Transverse colon (tissue), 4 donors: ENCODE data around the gene ATXN7L2. TPM values are rescaled to one million over a fixed set of nuclear protein-coding genes. Genes with fewer than 3 reads are reported as not detected.

Experiments used
- DNase-seq: peaks from one replicate; pipeline ENCODE4 v3.0.0-alpha.2; 2019
- H3K27ac ChIP-seq, 4 donors: fragments of 200-600 bp; sonication (generic); 2 replicates each; pipeline ENCODE4 v1.5.1; 2016 to 2018; ENCODE audit warnings: inconsistent platforms in 4 of 4
- H3K27me3 ChIP-seq: fragments of 200-600 bp; sonication (generic); 2 replicates; pipeline ENCODE4 v1.5.1; 2017; ENCODE audit warnings: inconsistent platforms
- H3K36me3 ChIP-seq, 4 donors: fragments of 200-600 bp; sonication (generic); 2 replicates each; pipeline ENCODE4 v1.5.1; 2017 to 2019; ENCODE audit warnings: inconsistent platforms in 4 of 4
- H3K4me1 ChIP-seq, 4 donors: fragments of 200-600 bp; sonication (generic); 2 replicates each; pipeline ENCODE4 v1.5.1; 2017 to 2020; ENCODE audit warnings: inconsistent platforms in 4 of 4
- H3K4me3 ChIP-seq, 4 donors: fragments of 200-600 bp; sonication (generic); 1 replicate in 1 of 4; 2 replicates in 3 of 4; pipeline versions ENCODE4 v1.5.1 to v1.6.1; 2017 to 2019; ENCODE audit warnings: inconsistent platforms in 4 of 4
- H3K9me3 ChIP-seq, 2 donors: fragments of 200-600 bp; sonication (generic); 2 replicates each; pipeline ENCODE4 v1.5.1; 2017 to 2019; ENCODE audit warnings: inconsistent platforms in 2 of 2
- CTCF ChIP-seq, 5 experiments: fragments of 200-600 bp in 3 of 5; fragments of 450-650 bp in 2 of 5; sonication (generic) in 3 of 5; IDR thresholded peaks; 1 replicate in 2 of 5; 2 replicates in 3 of 5; pipeline ENCODE4 v1.5.1; 2016 to 2017; ENCODE audit warnings: antibody characterized with exemption in 5 of 5, inconsistent platforms in 3 of 5, mild to moderate bottlenecking in 2 of 5, moderate library complexity in 1 of 5
- EP300 ChIP-seq: sonication (generic); formaldehyde crosslinking; IDR thresholded peaks from one replicate; pipeline ENCODE4 v1.6.1; 2017; ENCODE audit warnings: antibody characterized with exemption, low read depth
- POLR2A ChIP-seq: fragments of 450-650 bp; IDR thresholded peaks from one replicate; pipeline ENCODE4 v1.6.1; 2016; ENCODE audit warnings: antibody characterized with exemption, mild to moderate bottlenecking, moderate library complexity
- POLR2AphosphoS5 ChIP-seq, 3 donors: sonication (generic); formaldehyde crosslinking; IDR thresholded peaks; one replicate each; pipeline ENCODE4 v1.6.1; 2016; ENCODE audit warnings: antibody characterized with exemption in 3 of 3
- WGBS, 2 donors: methylation state at CpG; one replicate each; pipeline ENCODE4 v1.1.5; 2018; ENCODE audit warnings: low coverage in 1 of 2; 5-methylcytosine and 5-hydroxymethylcytosine counted together
- in situ Hi-C, 4 donors: fragments of 200-750 bp; cut with MboI; loops; one replicate each; pipeline versions ENCODE4 v1.15.0 to v1.15.1; 2017; ENCODE audit warnings: low sequenced_read_pairs in 3 of 4, low pct_ligation_motif_present in 1 of 4, low pct_unique_long_range_greater_than_20kb in 1 of 4
- intact Hi-C: fragments of 100-400 bp; cut with DNase I; formaldehyde crosslinking; loops from one replicate; pipeline ENCODE4 v1.15.1; 2023; ENCODE audit warnings: low total_unique reads
- total RNA-seq, 4 donors: library from RNA; depleted of rRNA; stranded (reverse); fragments of >200 nt; gene quantifications; one replicate each; pipeline ENCODE4 v1.1.0, GENCODE V29; 2016

The ATXN7L2 gene
- total RNA-seq, 4 donors from 2014 or later: 2.7 to 12.3 (median 6.2) TPM

GRCh38 chr1:109503935-109504334 is 20.2 kb downstream of the ATXN7L2 start:
- no peaks in the 10 kb centered on the region for H3K36me3 ChIP-seq
- peak overlapping the region; percentile 18 to 47 (median 38) for H3K27ac ChIP-seq
- H3K9me3 ChIP-seq: no peaks in the 10 kb centered on the region
- no peaks in the 10 kb centered on the region for H3K27me3 ChIP-seq
- intact Hi-C loops: no loop called here
- in situ Hi-C loops: no loop called here
- no peak for TF ChIP-seq POLR2A
- TF ChIP-seq EP300: no peak
- TF ChIP-seq POLR2AphosphoS5 (IDR thresholded peaks at IDR 0.05): no peak
- TF ChIP-seq CTCF (IDR thresholded peaks at IDR 0.05): no peak
- 41 to 50% methylated on average over 3 to 5 of the region's 5 CpGs for WGBS, 2 donors
- H3K4me3 ChIP-seq: no peak overlapping the region
- no peak for DNase-seq
- H3K4me1 ChIP-seq: peaks cover 19 to 37% (median 32%) of the 10 kb centered on the region in 4 donors

GRCh38 chr1:109504974-109505373 is 21.3 kb downstream of the ATXN7L2 start:
- TF ChIP-seq CTCF (IDR thresholded peaks at IDR 0.05) (no peak), POLR2AphosphoS5 (IDR thresholded peaks at IDR 0.05) (no peak), EP300 (no peak), POLR2A (no peak)
- no peaks in the 10 kb centered on the region for H3K9me3 ChIP-seq
- H3K4me3 ChIP-seq: no peak overlapping the region
- 57 to 62% methylated on average over 1 of the region's 1 CpG for WGBS, 2 donors
- no peak overlapping the region for H3K27ac ChIP-seq
- no peaks in the 10 kb centered on the region for H3K36me3 ChIP-seq
- peaks cover 15 to 34% (median 28%) of the 10 kb centered on the region in 4 donors for H3K4me1 ChIP-seq
- intact Hi-C loops: no loop called here
- in situ Hi-C loops: no loop called here
- no peaks in the 10 kb centered on the region for H3K27me3 ChIP-seq
- DNase-seq: no peak

- H3K4me1 ChIP-seq: peaks cover 11 to 23% (median 19%) of the 10 kb centered on the region in 4 donors
- no peak for DNase-seq
- H3K27me3 ChIP-seq: no peaks in the 10 kb centered on the region
- intact Hi-C loops (no loop called here), in situ Hi-C loops (no loop called here)
- H3K4me3 ChIP-seq: no peak overlapping the region
- no peak overlapping the region for H3K27ac ChIP-seq
- H3K36me3 ChIP-seq: no peaks in the 10 kb centered on the region
- no peaks in the 10 kb centered on the region for H3K9me3 ChIP-seq
- TF ChIP-seq POLR2AphosphoS5 (IDR thresholded peaks at IDR 0.05) (no peak), EP300 (no peak), POLR2A (no peak), CTCF (IDR thresholded peaks at IDR 0.05) (no peak)
- 90 to 91% methylated on average over 2 to 25 of the region's 25 CpGs for WGBS, 2 donors
These were observed 24.5 kb downstream of the ATXN7L2 start for GRCh38 chr1:109508001-109508872.

- Histone ChIP-seq H3K4me1 (peaks cover 11 to 20% (median 17%) of the 10 kb centered on the region in 4 donors), H3K27me3 (no peaks in the 10 kb centered on the region), H3K9me3 (no peaks in the 10 kb centered on the region), H3K36me3 (no peaks in the 10 kb centered on the region), H3K4me3 (peak overlapping the region; percentile 61 to 71 (median 67)), H3K27ac (peak overlapping the region in 3 of 4 donors; percentile 53 to 66 (median 61))
- 76% methylated on average over 7 of the region's 7 CpGs; no CpG with 5 or more reads in 1 of the 2 donors for WGBS, 2 donors
- intact Hi-C loops: no loop called here
- TF ChIP-seq POLR2AphosphoS5 (IDR thresholded peaks at IDR 0.05): no peak
- no peak for TF ChIP-seq CTCF (IDR thresholded peaks at IDR 0.05)
- no peak for TF ChIP-seq EP300
- TF ChIP-seq POLR2A: no peak
- in situ Hi-C loops: no loop called here
- no peak for DNase-seq
These were observed 25.1 kb downstream of the ATXN7L2 start for GRCh38 chr1:109508873-109509175.
